NCI-H128 (cell line): ENCODE data around the gene LIPT2.

ENCODE experiments used
- DNase-seq: peaks from one replicate; lab custom pipeline; 2025; ENCODE audit not compliant: unreplicated experiment; lab: John Stamatoyannopoulos, UW

LIPT2 gene

GRCh38 chr11:74466916-74467885, 26.3 kb downstream of the LIPT2 start, which contains the start of gene KCNE3:
KCNE3 (minus strand) TSS chr11:74467549; CDS start chr11:74457563, 9,986 bp downstream.
- no peak for DNase-seq

- no peak for DNase-seq
These were observed 28.2 kb downstream of the LIPT2 start for GRCh38 chr11:74465291-74465708.

GRCh38 chr11:74464746-74465145, 28.8 kb downstream of the LIPT2 start:
- DNase-seq: no peak

GRCh38 chr11:74463216-74463615, 30.3 kb downstream of the LIPT2 start:
- DNase-seq: no peak

- no peak for DNase-seq
These were observed 30.9 kb downstream of the LIPT2 start for GRCh38 chr11:74462631-74463030.

- no peak for DNase-seq
These were observed 31.5 kb downstream of the LIPT2 start for GRCh38 chr11:74462009-74462408.

GRCh38 chr11:74460481-74461154, 32.9 kb downstream of the LIPT2 start:
- no peak for DNase-seq

- no peak for DNase-seq
These were observed 33.5 kb downstream of the LIPT2 start for GRCh38 chr11:74460065-74460464.

GRCh38 chr11:74459584-74459983, 33.9 kb downstream of the LIPT2 start:
- DNase-seq: no peak

GRCh38 chr11:74457356-74457755, 36.2 kb downstream of the LIPT2 start:
- no peak for DNase-seq

- DNase-seq: peak; percentile 17
These were observed 40.0 kb downstream of the LIPT2 start for GRCh38 chr11:74453373-74453975.

- DNase-seq: no peak
These were observed 41.2 kb downstream of the LIPT2 start for GRCh38 chr11:74452366-74452765.

- no peak for DNase-seq
These were observed 43.2 kb downstream of the LIPT2 start for GRCh38 chr11:74450318-74450717.

- peak; percentile 64 for DNase-seq
These were observed 44.1 kb downstream of the LIPT2 start for GRCh38 chr11:74449369-74449931.

- DNase-seq: no peak
These were observed 45.8 kb downstream of the LIPT2 start for GRCh38 chr11:74447720-74448119.

GRCh38 chr11:74446532-74446938, 47.0 kb downstream of the LIPT2 start:
- no peak for DNase-seq

GRCh38 chr11:74444173-74444826, 49.2 kb downstream of the LIPT2 start:
- DNase-seq: no peak

GRCh38 chr11:74443071-74443864, 50.3 kb downstream of the LIPT2 start:
- peak; percentile 62 for DNase-seq

GRCh38 chr11:74442636-74443035, 50.9 kb downstream of the LIPT2 start:
- no peak for DNase-seq
